CD4-positive, alpha-beta T cell (primary cell): ENCODE results near the gene RNF181. TPM values are rescaled to one million over a fixed set of nuclear protein-coding genes. Genes with fewer than 3 reads are reported as not detected.

Source experiments
- ATAC-seq: fragments of 200-7000 bp; cut with Tn5 transposase; one replicate; pipeline ENCODE4 v1.10.0; 2022; ENCODE audit warnings: mild to moderate bottlenecking; ENCODE audit not compliant: poor library complexity
- CTCF ChIA-PET: fragments of 350-600 bp; sonication (Branson Sonifier 250); formaldehyde crosslinking; loops from one replicate; lab custom pipeline; 2021; ENCODE audit warnings: antibody characterized with exemption, inconsistent platforms; lab: Charles Lee
- POLR2A ChIA-PET: fragments of 350-600 bp; sonication (Branson Sonifier 250); formaldehyde crosslinking; loops from one replicate; lab custom pipeline; 2021; ENCODE audit warnings: antibody characterized with exemption, inconsistent platforms; lab: Charles Lee
- DNase-seq, 14 experiments: peaks; one replicate each; pipeline ENCODE4 v3.0.0-alpha.2; 2013 to 2020; ENCODE audit warnings: mixed read lengths in 2 of 14
- H3K27ac ChIP-seq, 2 donors: one replicate each; pipeline versions ENCODE4 v1.5.1 to v1.7.0; 2013; ENCODE audit warnings: low read length in 2 of 2, low read depth in 1 of 2, mild to moderate bottlenecking in 1 of 2
- H3K27me3 ChIP-seq, 2 experiments: 1 replicate in 1 of 2; 2 replicates in 1 of 2; pipeline versions ENCODE4 v1.6.1 to v1.7.0; 2013; ENCODE audit warnings: low read length in 2 of 2, control low read depth in 1 of 2, mild to moderate bottlenecking in 1 of 2, moderate library complexity in 1 of 2; ENCODE audit not compliant: insufficient read depth in 2 of 2, control insufficient read depth in 1 of 2
- H3K36me3 ChIP-seq: one replicate; pipeline ENCODE4 v1.6.1; 2013; ENCODE audit warnings: low read length, control low read depth; ENCODE audit not compliant: insufficient read depth
- H3K4me1 ChIP-seq: one replicate; pipeline ENCODE4 v1.6.1; 2013; ENCODE audit warnings: low read length, control low read depth; ENCODE audit not compliant: insufficient read depth
- H3K4me3 ChIP-seq: one replicate; pipeline ENCODE4 v1.5.1; 2013; ENCODE audit warnings: mild to moderate bottlenecking, low read length, moderate library complexity
- H3K9me3 ChIP-seq, 2 experiments: 1 replicate in 1 of 2; 2 replicates in 1 of 2; pipeline versions ENCODE4 v1.6.1 to v1.7.0; 2013; ENCODE audit warnings: low read length in 2 of 2, mild to moderate bottlenecking in 2 of 2, control low read depth in 1 of 2, moderate library complexity in 1 of 2; ENCODE audit not compliant: control insufficient read depth in 1 of 2, insufficient read depth in 1 of 2
- H3K27ac Mint-ChIP-seq: one replicate; pipeline ENCODE4 v1.8.0; 2020; ENCODE audit warnings: mixed read lengths
- H3K27me3 Mint-ChIP-seq: one replicate; pipeline ENCODE4 v1.8.0; 2021; ENCODE audit warnings: mixed read lengths
- H3K36me3 Mint-ChIP-seq: one replicate; pipeline ENCODE4 v1.8.0; 2021; ENCODE audit warnings: low read depth, mixed read lengths
- H3K4me1 Mint-ChIP-seq: one replicate; pipeline ENCODE4 v1.8.0; 2021; ENCODE audit warnings: low read depth, mixed read lengths
- H3K4me3 Mint-ChIP-seq: one replicate; pipeline ENCODE4 v1.8.0; 2020; ENCODE audit warnings: mild to moderate bottlenecking, mixed read lengths
- H3K9me3 Mint-ChIP-seq: one replicate; pipeline ENCODE4 v1.8.0; 2020; ENCODE audit warnings: mixed read lengths
- CTCF ChIP-seq: fragments of 200-600 bp; IDR thresholded peaks from one replicate; pipeline ENCODE4 v1.8.0; 2022; ENCODE audit warnings: antibody characterized with exemption, mild to moderate bottlenecking
- intact Hi-C, 2 experiments: fragments of 100-400 bp; cut with DNase I in 1 of 2; cut with micrococcal nuclease in 1 of 2; formaldehyde crosslinking; loops; one replicate each; pipeline versions ENCODE4 v1.15.1 to v1.9.0; 2023 to 2025; cut with DNase I, micrococcal nuclease
- total RNA-seq, 174 experiments: library from RNA in 2 of 174; stranded (reverse) in 2 of 174; gene quantifications; one replicate each; pipeline ENCODE4 v1.2.3 and lab custom pipeline; 2021 to 2026

The RNF181 gene
- total RNA-seq, 2 experiments from 2014 or later, result 41.5 to 43.8 TPM

GRCh38 chr2:85549826-85550225 lies 45.7 kb upstream of the RNF181 start:
- H3K9me3 Mint-ChIP-seq, result no peaks in the 10 kb centered on the region
- peaks cover 79% of the 10 kb centered on the region for H3K36me3 Mint-ChIP-seq
- no peak overlapping the region for H3K27ac Mint-ChIP-seq
- Histone ChIP-seq H3K27ac (no peak overlapping the region), H3K27me3 (no peaks in the 10 kb centered on the region), H3K36me3 (peaks cover 60% of the 10 kb centered on the region), H3K4me1 (peaks cover 4% of the 10 kb centered on the region), H3K9me3 (no peaks in the 10 kb centered on the region), H3K4me3 (no peak overlapping the region)
- CTCF ChIA-PET, result interaction anchor here (3.1 to 4.2 kb wide), 2 partner anchors 9 to 130 kb away, joined by 42 to 44 read pairs; partner anchors contain the start of genes MAT2A and SH2D6
- H3K27me3 Mint-ChIP-seq, result no peaks in the 10 kb centered on the region
- ATAC-seq (no peak), DNase-seq (no peak)
- H3K4me1 Mint-ChIP-seq, result peaks cover 7% of the 10 kb centered on the region
- no peak for TF ChIP-seq CTCF
- H3K4me3 Mint-ChIP-seq, result no peak overlapping the region
- intact Hi-C loops, result loop anchor here (5.0 kb wide), 2 partner anchors 223 to 283 kb away; partner anchors contain the start of gene TGOLN2 (in 1 of the 2)
- POLR2A ChIA-PET, result interaction anchor here (0.7 to 5.0 kb wide), 3 partner anchors 11 to 160 kb away, joined by 3 to 43 read pairs (median 38); partner anchors contain the start of genes MAT2A and SH2D6

- CTCF ChIA-PET, result interaction anchor here (1.9 to 4.2 kb wide), 3 partner anchors 9 to 163 kb away, joined by 4 to 44 read pairs (median 42); partner anchors contain the start of genes MAT2A and SH2D6
- no peak overlapping the region for H3K4me3 Mint-ChIP-seq
- peaks cover 7% of the 10 kb centered on the region for H3K4me1 Mint-ChIP-seq
- H3K9me3 Mint-ChIP-seq, result no peaks in the 10 kb centered on the region
- ATAC-seq, result no peak
- Histone ChIP-seq H3K36me3 (peaks cover 60% of the 10 kb centered on the region), H3K4me1 (peaks cover 4% of the 10 kb centered on the region), H3K27me3 (no peaks in the 10 kb centered on the region), H3K27ac (no peak overlapping the region), H3K9me3 (no peaks in the 10 kb centered on the region), H3K4me3 (no peak overlapping the region)
- POLR2A ChIA-PET, result interaction anchor here (1.0 to 5.0 kb wide), 5 partner anchors 7 to 223 kb away, joined by 3 to 43 read pairs (median 16); partner anchors contain the start of genes MAT2A, SH2D6 and TGOLN2
- peaks cover 79% of the 10 kb centered on the region for H3K36me3 Mint-ChIP-seq
- DNase-seq, result no peak
- TF ChIP-seq CTCF, result no peak
- no peak overlapping the region for H3K27ac Mint-ChIP-seq
- H3K27me3 Mint-ChIP-seq, result no peaks in the 10 kb centered on the region
- intact Hi-C loops, result loop anchor here (5.0 kb wide), 2 partner anchors 223 to 283 kb away; partner anchors contain the start of gene TGOLN2 (in 1 of the 2)
Measured at GRCh38 chr2:85550486-85550885, 45.1 kb upstream of the RNF181 start.

GRCh38 chr2:85551698-85552678 lies 43.6 kb upstream of the RNF181 start:
- intact Hi-C loops, result loop anchor here (1.0 to 5.0 kb wide), 4 partner anchors 132 to 285 kb away; partner anchors contain the start of gene TGOLN2 (in 1 of the 2)
- peaks cover 61% of the 10 kb centered on the region for H3K36me3 ChIP-seq
- peaks cover 7% of the 10 kb centered on the region for H3K4me1 Mint-ChIP-seq
- no peak overlapping the region for H3K27ac ChIP-seq
- H3K4me1 ChIP-seq, result peaks cover 4% of the 10 kb centered on the region
- no peak overlapping the region for H3K4me3 ChIP-seq
- peaks cover 82% of the 10 kb centered on the region for H3K36me3 Mint-ChIP-seq
- H3K4me3 Mint-ChIP-seq, result no peak overlapping the region
- ATAC-seq (peak; percentile 99), DNase-seq (peak; percentile 83 to 94 (median 89))
- no peaks in the 10 kb centered on the region for H3K9me3 ChIP-seq
- H3K9me3 Mint-ChIP-seq, result no peaks in the 10 kb centered on the region
- ChIA-PET POLR2A (interaction anchor here (0.6 to 4.0 kb wide), 19 partner anchors 8 to 228 kb away, joined by 3 to 43 read pairs (median 4); partner anchors contain the start of genes ELMOD3, GGCX, MAT2A and RETSAT), CTCF (interaction anchor here (0.6 to 4.2 kb wide), 24 partner anchors 8 to 198 kb away, joined by 3 to 44 read pairs (median 4); partner anchors contain the start of genes ELMOD3, MAT2A, RETSAT and RNF181)
- no peaks in the 10 kb centered on the region for H3K27me3 ChIP-seq
- H3K27ac Mint-ChIP-seq, result peak overlapping the region; percentile 22
- TF ChIP-seq CTCF, result peak; percentile 87
- H3K27me3 Mint-ChIP-seq, result no peaks in the 10 kb centered on the region
